Esophagus (tissue), 2 donors: Measurements from ENCODE around the gene CARS2. TPM values are rescaled to one million over a fixed set of nuclear protein-coding genes. Genes with fewer than 3 reads are reported as not detected.

Experiments
- H3K27ac ChIP-seq, 2 donors: one replicate each; pipeline ENCODE4 v1.5.1; 2013; ENCODE audit warnings: low read depth in 2 of 2, mild to moderate bottlenecking in 2 of 2, inconsistent platforms in 1 of 2, low read length in 1 of 2, moderate library complexity in 1 of 2
- H3K27me3 ChIP-seq, 2 donors: one replicate each; pipeline ENCODE4 v1.6.1; 2013; ENCODE audit warnings: low read length in 2 of 2, control low read depth in 1 of 2, mild to moderate bottlenecking in 1 of 2; ENCODE audit not compliant: insufficient read depth in 2 of 2, control insufficient read depth in 1 of 2
- H3K36me3 ChIP-seq, 2 donors: one replicate each; pipeline ENCODE4 v1.6.1; 2013; ENCODE audit warnings: low read length in 1 of 2; ENCODE audit not compliant: control insufficient read depth in 2 of 2, insufficient read depth in 2 of 2
- H3K4me1 ChIP-seq, 2 donors: one replicate each; pipeline ENCODE4 v1.6.1; 2013; ENCODE audit warnings: low read length in 1 of 2; ENCODE audit not compliant: control insufficient read depth in 2 of 2, insufficient read depth in 2 of 2
- H3K4me3 ChIP-seq, 2 donors: one replicate each; pipeline ENCODE4 v1.5.1; 2013; ENCODE audit warnings: low read length in 2 of 2, mild to moderate bottlenecking in 2 of 2, low read depth in 1 of 2, moderate library complexity in 1 of 2
- H3K9me3 ChIP-seq, 2 donors: one replicate each; pipeline ENCODE4 v1.6.1; 2013; ENCODE audit warnings: mild to moderate bottlenecking in 2 of 2, low read depth in 1 of 2, low read length in 1 of 2, moderate library complexity in 1 of 2; ENCODE audit not compliant: control insufficient read depth in 2 of 2, insufficient read depth in 1 of 2
- WGBS, 2 donors: extraction: QIAGEN DNeasy Blood & Tissue Kit; methylation state at CpG; one replicate each; pipeline ENCODE4 v1.1.7; 2013; 5-methylcytosine and 5-hydroxymethylcytosine counted together
- polyA plus RNA-seq, 2 donors: library from polyadenylated mRNA; stranded (reverse); fragments of 200-250 nt; gene quantifications; one replicate each; pipeline ENCODE4 v1.2.3, GENCODE V29; 2013
- donor health status: healthy with polysubstance abuse.
- donor health status: Bipolar disorder and iron deficiency.

The CARS2 gene
- polyA plus RNA-seq, 2 donors, result 42.9 to 75.1 TPM

- Histone ChIP-seq H3K4me3 (no peak overlapping the region), H3K36me3 (no peaks in the 10 kb centered on the region), H3K9me3 (no peaks in the 10 kb centered on the region), H3K4me1 (no peaks in the 10 kb centered on the region), H3K27ac (no peak overlapping the region), H3K27me3 (no peaks in the 10 kb centered on the region)
- WGBS, 2 donors, result 96 to 97% methylated on average over 6 of the region's 6 CpGs
These were observed 100.8 kb downstream of the CARS2 start for GRCh38 chr13:110605132-110605531.

GRCh38 chr13:110600980-110601379, 104.9 kb downstream of the CARS2 start:
- Histone ChIP-seq H3K4me3 (no peak overlapping the region), H3K9me3 (no peaks in the 10 kb centered on the region), H3K36me3 (no peaks in the 10 kb centered on the region), H3K27ac (no peak overlapping the region), H3K27me3 (no peaks in the 10 kb centered on the region), H3K4me1 (peaks cover 0 to 2% of the 10 kb centered on the region in 2 donors)
- 75 to 80% methylated on average over 4 of the region's 4 CpGs for WGBS, 2 donors

- no peak overlapping the region for H3K4me3 ChIP-seq
- H3K27ac ChIP-seq, result no peak overlapping the region
- WGBS, 2 donors, result 76 to 80% methylated on average over 10 of the region's 10 CpGs
- H3K27me3 ChIP-seq, result no peaks in the 10 kb centered on the region
- H3K9me3 ChIP-seq, result no peaks in the 10 kb centered on the region
- peaks cover 0 to 2% of the 10 kb centered on the region in 2 donors for H3K4me1 ChIP-seq
- no peaks in the 10 kb centered on the region for H3K36me3 ChIP-seq
These were observed 105.6 kb downstream of the CARS2 start for GRCh38 chr13:110600261-110600819.

- WGBS, 2 donors, result 73% methylated on average over 16 of the region's 16 CpGs
- Histone ChIP-seq H3K27ac (no peak overlapping the region), H3K9me3 (no peaks in the 10 kb centered on the region), H3K36me3 (no peaks in the 10 kb centered on the region), H3K4me3 (no peak overlapping the region), H3K27me3 (no peaks in the 10 kb centered on the region), H3K4me1 (peaks cover 0 to 2% of the 10 kb centered on the region in 2 donors)
These were observed 108.8 kb downstream of the CARS2 start for GRCh38 chr13:110597041-110597689.

GRCh38 chr13:110593430-110594130, 112.3 kb downstream of the CARS2 start:
- Histone ChIP-seq H3K4me1 (peaks cover 0 to 6% of the 10 kb centered on the region in 2 donors), H3K27ac (no peak overlapping the region), H3K36me3 (no peaks in the 10 kb centered on the region), H3K9me3 (no peaks in the 10 kb centered on the region), H3K27me3 (no peaks in the 10 kb centered on the region), H3K4me3 (no peak overlapping the region)
- 44 to 47% methylated on average over 6 of the region's 6 CpGs for WGBS, 2 donors

GRCh38 chr13:110592665-110593064, 113.3 kb downstream of the CARS2 start:
- H3K9me3 ChIP-seq, result no peaks in the 10 kb centered on the region
- H3K36me3 ChIP-seq, result no peaks in the 10 kb centered on the region
- H3K27me3 ChIP-seq, result no peaks in the 10 kb centered on the region
- WGBS, 2 donors, result 67 to 69% methylated on average over 2 of the region's 2 CpGs
- H3K27ac ChIP-seq, result no peak overlapping the region
- H3K4me1 ChIP-seq, result peaks cover 0 to 6% of the 10 kb centered on the region in 2 donors
- no peak overlapping the region for H3K4me3 ChIP-seq

Other genes starting within 250 kb of the CARS2 start
- gene RAB20, start 144.4 kb downstream of the CARS2 start, polyA plus RNA-seq, result 1 to 10 TPM; 1.0 to 2.3 TPM
- gene NAXD, start 90.6 kb downstream of the CARS2 start, polyA plus RNA-seq, result 10 to 100 TPM; 26.3 to 28.7 TPM
- 1 to 10 TPM; 5.1 to 8.3 TPM for gene ING1, start 7.6 kb upstream of the CARS2 start, polyA plus RNA-seq
- gene ANKRD10, start 209.0 kb upstream of the CARS2 start, polyA plus RNA-seq, result 10 to 100 TPM; 19.7 to 34.4 TPM